GM10248 (cell line): ENCODE measurements around the gene HIVEP1.

Experiments
- CTCF ChIA-PET: fragments of 300-600 bp; sonication (Branson Sonifier 250); formaldehyde crosslinking; extraction: SDS; loops from one replicate; lab custom pipeline; 2021; ENCODE audit warnings: antibody characterized with exemption; lab: Yijun Ruan, JAX
- POLR2A ChIA-PET: fragments of 350-650 bp; sonication (Branson Sonifier 250); formaldehyde crosslinking; extraction: SDS; loops from one replicate; lab custom pipeline; 2020; ENCODE audit warnings: antibody characterized with exemption; lab: Yijun Ruan, JAX
- DNase-seq: peaks from one replicate; pipeline ENCODE4 v3.0.0; 2012; ENCODE audit errors: extremely low spot score
- TF ChIP-seq, protein P1 (sequence below): IDR thresholded peaks from 2 replicates; pipeline ENCODE4 v1.5.1; 2012; ENCODE audit warnings: mild to moderate bottlenecking, low read depth; ENCODE audit errors: extremely low read depth, missing control alignments, control extremely low read depth

HIVEP1 gene

DNA sequence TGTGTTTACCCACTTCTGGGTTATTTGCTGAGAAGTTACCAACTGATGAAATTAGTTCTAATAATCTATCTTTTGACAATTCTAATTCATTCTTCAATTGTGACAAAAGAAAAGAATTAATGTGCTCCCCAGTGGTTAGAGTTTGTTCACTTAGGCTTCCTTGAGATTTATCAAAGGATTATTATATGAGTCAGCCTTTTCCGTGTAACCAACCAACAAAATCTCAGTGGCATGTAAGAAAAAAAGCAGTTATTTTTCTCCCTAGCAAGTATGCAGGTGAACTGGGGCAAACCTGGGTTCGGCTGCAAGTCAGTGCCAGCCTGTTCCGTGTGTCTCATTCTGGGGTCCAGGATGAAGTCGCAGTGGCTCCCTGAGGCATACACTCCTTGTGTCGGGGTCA is 28.8 kb upstream of the HIVEP1 start:
- TF ChIP-seq, protein P1, sequence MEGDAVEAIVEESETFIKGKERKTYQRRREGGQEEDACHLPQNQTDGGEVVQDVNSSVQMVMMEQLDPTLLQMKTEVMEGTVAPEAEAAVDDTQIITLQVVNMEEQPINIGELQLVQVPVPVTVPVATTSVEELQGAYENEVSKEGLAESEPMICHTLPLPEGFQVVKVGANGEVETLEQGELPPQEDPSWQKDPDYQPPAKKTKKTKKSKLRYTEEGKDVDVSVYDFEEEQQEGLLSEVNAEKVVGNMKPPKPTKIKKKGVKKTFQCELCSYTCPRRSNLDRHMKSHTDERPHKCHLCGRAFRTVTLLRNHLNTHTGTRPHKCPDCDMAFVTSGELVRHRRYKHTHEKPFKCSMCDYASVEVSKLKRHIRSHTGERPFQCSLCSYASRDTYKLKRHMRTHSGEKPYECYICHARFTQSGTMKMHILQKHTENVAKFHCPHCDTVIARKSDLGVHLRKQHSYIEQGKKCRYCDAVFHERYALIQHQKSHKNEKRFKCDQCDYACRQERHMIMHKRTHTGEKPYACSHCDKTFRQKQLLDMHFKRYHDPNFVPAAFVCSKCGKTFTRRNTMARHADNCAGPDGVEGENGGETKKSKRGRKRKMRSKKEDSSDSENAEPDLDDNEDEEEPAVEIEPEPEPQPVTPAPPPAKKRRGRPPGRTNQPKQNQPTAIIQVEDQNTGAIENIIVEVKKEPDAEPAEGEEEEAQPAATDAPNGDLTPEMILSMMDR, result no peak
- DNase-seq, result no peak
- CTCF ChIA-PET, result interaction anchor here (1.4 to 1.9 kb wide), 3 partner anchors 8 to 12 kb away, joined by 3 to 5 read pairs (median 4); no protein-coding TSS in a partner anchor

DNA sequence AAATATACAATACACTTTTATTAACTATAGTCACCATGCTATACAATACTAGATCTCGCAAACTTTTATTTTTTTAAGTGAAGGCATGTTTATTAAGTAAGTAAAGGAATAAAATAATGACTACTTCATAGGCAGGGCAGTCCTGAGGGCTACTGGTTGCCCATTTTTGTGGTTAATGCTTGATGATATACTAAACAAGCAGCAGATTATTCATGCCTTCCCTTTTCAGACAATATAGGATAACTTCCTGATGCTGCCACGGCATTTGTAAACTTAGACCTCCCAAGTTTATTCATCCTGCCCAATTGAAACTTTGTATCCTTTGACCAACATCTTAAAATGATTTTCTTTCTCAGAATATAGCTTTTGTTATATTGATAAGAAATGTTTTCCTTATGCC is 24.7 kb upstream of the HIVEP1 start:
- DNase-seq, result no peak
- TF ChIP-seq, protein P1, result no peak
- POLR2A ChIA-PET, result no interaction called here
- CTCF ChIA-PET, result no interaction called here

More for the DNA sequence above, 28.8 kb upstream of the HIVEP1 start:
- POLR2A ChIA-PET, result no interaction called here

DNA sequence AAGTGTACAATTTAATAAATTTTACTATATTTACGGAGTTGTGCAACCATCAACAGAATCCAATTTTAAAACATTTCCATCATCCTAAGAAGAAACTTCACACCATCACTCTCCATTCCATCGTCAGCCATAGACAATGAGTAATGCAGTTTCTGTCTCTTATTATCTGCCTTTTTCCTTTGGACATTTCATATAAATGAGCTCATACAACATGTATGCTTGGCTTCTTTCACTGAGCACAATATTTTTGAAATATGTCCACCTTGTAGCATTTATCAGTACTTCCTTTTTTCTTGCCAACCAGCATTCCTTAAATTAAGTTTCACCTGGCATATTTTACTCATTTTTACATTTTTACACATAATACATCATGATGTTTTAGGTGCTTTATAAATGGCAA is 22.7 kb upstream of the HIVEP1 start:
- POLR2A ChIA-PET, result no interaction called here
- TF ChIP-seq, protein P1, result no peak
- CTCF ChIA-PET, result interaction anchor here (1.2 to 1.8 kb wide), 2 partner anchors 10 to 40 kb away, joined by 4 read pairs; no protein-coding TSS in a partner anchor
- DNase-seq, result no peak

DNA sequence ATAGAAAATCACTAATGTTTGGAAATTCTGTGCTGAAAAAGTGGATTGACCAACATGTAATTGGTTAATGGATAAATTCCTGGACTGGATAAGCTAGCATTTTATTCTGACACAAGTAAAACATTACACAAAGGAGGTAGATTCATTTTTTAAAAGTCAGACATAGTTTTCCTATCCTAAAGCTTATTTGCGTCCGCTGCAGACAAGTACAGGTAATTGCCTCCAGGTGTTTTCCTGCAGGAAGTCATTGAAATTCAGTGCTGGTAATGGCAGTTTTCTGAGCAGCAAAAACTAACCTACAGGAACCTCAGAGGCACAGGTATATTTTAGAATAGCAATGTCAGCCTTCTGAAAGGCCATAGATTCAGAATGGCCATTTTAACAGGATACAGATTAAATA is 20.0 kb upstream of the HIVEP1 start:
- ChIA-PET POLR2A (no interaction called here), CTCF (interaction anchor here (0.8 to 1.9 kb wide), 6 partner anchors 9 to 337 kb away, joined by 3 to 5 read pairs (median 5); no protein-coding TSS in a partner anchor)
- TF ChIP-seq, protein P1, result no peak
- no peak for DNase-seq

DNA sequence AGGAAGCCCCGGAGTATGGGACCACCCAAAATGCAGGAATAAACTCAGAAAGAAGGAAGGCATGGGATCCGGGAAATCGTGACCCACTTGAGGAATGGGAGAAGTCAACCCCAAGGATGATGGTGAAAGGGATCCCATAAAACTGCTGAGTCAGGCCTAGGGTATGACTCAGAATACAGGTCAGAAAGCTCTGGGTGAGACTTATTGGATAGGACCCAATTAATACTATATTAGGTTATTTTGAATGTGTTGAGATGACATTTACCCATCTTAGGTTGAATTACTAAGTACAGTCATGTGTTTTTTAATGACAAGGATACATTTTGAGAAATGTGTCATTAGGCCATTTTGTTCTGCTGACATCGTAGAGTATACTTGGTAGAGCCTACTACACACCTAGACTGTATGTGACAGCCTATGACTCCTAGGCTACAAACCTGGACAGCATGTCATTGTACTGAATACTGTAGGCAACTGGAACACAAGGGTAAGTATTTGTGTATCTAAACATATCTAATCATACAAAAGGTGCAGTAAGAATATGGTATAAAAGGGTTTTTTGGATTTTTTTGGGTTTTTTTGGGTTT is 17.1 kb upstream of the HIVEP1 start:
- DNase-seq, result no peak
- ChIA-PET CTCF (interaction anchor here (1.3 to 1.5 kb wide), 2 partner anchors 9 to 12 kb away, joined by 4 read pairs; no protein-coding TSS in a partner anchor), POLR2A (no interaction called here)
- TF ChIP-seq, protein P1, result no peak

DNA sequence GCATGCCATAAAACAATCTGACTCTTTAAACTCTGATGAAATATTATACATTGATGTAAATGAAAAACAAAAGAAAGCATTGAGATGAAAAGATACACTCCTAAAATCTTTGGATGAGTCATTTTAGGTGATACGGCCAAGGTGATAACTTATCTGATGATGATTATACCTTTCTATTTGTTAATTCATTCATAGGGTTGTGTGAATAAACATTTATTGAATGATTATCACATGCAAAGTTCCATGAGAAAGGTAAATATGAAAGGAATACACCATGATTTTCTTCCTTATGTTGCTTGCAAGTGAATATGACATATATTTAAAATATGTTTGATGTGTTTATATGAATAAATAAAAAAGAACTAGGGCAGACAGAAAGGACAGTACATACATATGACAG is 15.4 kb upstream of the HIVEP1 start:
- POLR2A ChIA-PET, result no interaction called here
- DNase-seq, result no peak
- TF ChIP-seq, protein P1, result no peak
- CTCF ChIA-PET, result interaction anchor here (1.0 to 1.4 kb wide), 2 partner anchors 12 to 49 kb away, joined by 3 to 4 read pairs; no protein-coding TSS in a partner anchor

DNA sequence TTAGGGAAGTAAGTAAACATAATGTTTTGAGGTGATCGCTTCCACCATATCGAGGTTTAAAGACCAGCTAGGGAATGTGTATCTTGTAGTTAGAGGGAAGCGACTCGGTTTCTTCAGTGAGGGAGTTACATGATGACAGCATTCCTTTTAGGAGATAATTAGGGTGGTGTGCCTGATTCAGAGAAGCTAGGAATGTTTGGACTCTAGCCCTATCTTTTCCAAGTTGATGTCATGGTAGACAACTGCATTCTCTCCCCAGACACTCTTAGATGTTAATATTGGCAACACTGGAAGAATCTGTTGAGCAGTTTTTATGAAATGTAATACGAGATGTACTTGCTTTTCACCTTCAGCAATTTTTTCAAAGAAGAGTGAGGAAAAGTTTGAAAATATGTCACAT is 12.9 kb upstream of the HIVEP1 start:
- no peak for DNase-seq
- TF ChIP-seq, protein P1, result no peak
- CTCF ChIA-PET, result no interaction called here
- POLR2A ChIA-PET, result no interaction called here
